GM12892 (cell line): ENCODE data around the gene SFTPA2.
"Not testable (repeated sequence)": the region's sequence is repeated elsewhere in the genome, so short reads cannot be mapped to it uniquely, and the experiment has no call there.

ENCODE experiments used
- POLR2A ChIP-seq: IDR thresholded peaks from 2 replicates; pipeline ENCODE4 v1.6.1; 2011; ENCODE audit warnings: low read depth, low read length, control low read depth
- POLR2AphosphoS5 ChIP-seq: IDR thresholded peaks from 2 replicates; pipeline ENCODE4 v1.6.1; 2011; ENCODE audit warnings: low read depth, low read length, control low read depth
- TAF1 ChIP-seq: IDR thresholded peaks from 2 replicates; pipeline ENCODE4 v1.6.1; 2011; ENCODE audit warnings: low read depth, mild to moderate bottlenecking, control low read depth, low read length, borderline replicate concordance

GRCh38 chr10:79544408-79544807, 15.8 kb downstream of the SFTPA2 start:
- TF ChIP-seq POLR2A, TAF1, POLR2AphosphoS5: not testable (repeated sequence)
